Measurements from ENCODE around the gene SLC22A7.

Gene SLC22A7

DNA sequence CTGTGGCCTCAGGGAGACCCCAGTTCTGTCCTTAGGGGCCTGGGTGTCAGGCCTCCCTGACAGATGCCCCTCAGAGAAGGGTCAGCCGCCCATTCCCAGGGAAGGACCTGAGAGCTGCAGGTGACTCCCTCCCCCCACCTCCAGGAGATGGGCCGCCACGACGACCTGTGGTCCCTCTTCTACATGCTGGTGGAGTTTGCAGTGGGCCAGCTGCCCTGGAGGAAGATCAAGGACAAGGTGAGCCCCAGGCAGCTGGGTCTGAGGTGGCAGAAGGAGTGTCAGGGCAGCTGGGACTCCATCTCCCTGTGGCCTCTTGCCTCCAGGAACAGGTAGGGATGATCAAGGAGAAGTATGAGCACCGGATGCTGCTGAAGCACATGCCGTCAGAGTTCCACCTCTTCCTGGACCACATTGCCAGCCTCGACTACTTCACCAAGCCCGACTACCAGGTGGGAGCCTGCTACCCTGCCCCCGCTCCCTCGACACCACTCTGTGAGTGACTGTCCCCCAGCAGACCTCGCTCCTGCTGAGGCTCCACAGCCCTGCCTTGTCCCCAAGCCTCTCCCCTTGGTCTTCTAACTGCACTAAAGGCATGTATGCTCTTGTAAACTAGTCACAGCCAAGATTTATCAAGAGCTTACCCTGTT, 42.5 kb upstream of the SLC22A7 start:
- H4K20me1 ChIP-seq (ENCODE audit: control insufficient read depth, insufficient read depth, low read depth, low read length) = no peaks in the 10 kb centered on the region
- no peak overlapping the region for H3K27ac ChIP-seq (ENCODE audit: low read depth, low read length)
- peaks cover 12% of the 10 kb centered on the region for H3K4me1 ChIP-seq (ENCODE audit: control insufficient read depth, low read length)
- H3K27me3 ChIP-seq (ENCODE audit: control insufficient read depth, low read length) = peaks cover 17% of the 10 kb centered on the region
- H3K36me3 ChIP-seq (ENCODE audit: control insufficient read depth, low read length) = no peaks in the 10 kb centered on the region
- no peak overlapping the region for H3K4me3 ChIP-seq (ENCODE audit: low read length)
- H3K4me2 ChIP-seq (ENCODE audit: low read length) = no peak overlapping the region
- no peaks in the 10 kb centered on the region; the same call in 1 of the 2 replicates for H3F3A ChIP-seq (ENCODE audit: control insufficient read depth, insufficient read depth)
- TF ChIP-seq CTCF (IDR thresholded peaks at IDR 0.05; ENCODE audit: low read depth, low read length, poor library complexity, severe bottlenecking) (no peak), EZH2phosphoT487 (IDR thresholded peaks at IDR 0.05; ENCODE audit: borderline replicate concordance, low read length) (no peak)
- no peaks in the 10 kb centered on the region for H3K9me2 ChIP-seq (replicated peaks; ENCODE audit: control insufficient read depth, low read length)
- H3K9me3 ChIP-seq (ENCODE audit: control insufficient read depth, insufficient read depth, low read length) = no peaks in the 10 kb centered on the region
- no peaks in the 10 kb centered on the region for H3K79me2 ChIP-seq (ENCODE audit: control insufficient read depth, low read length)

- H4K20me1 ChIP-seq (ENCODE audit: control insufficient read depth, insufficient read depth, low read depth, low read length) = no peaks in the 10 kb centered on the region
- H3K36me3 ChIP-seq (ENCODE audit: control insufficient read depth, low read length) = no peaks in the 10 kb centered on the region
- TF ChIP-seq CTCF (IDR thresholded peaks at IDR 0.05; ENCODE audit: low read depth, low read length, poor library complexity, severe bottlenecking) (no peak), EZH2phosphoT487 (IDR thresholded peaks at IDR 0.05; ENCODE audit: borderline replicate concordance, low read length) (no peak)
- H3K27ac ChIP-seq (ENCODE audit: low read depth, low read length) = no peak overlapping the region
- no peaks in the 10 kb centered on the region; the same call in 1 of the 2 replicates for H3F3A ChIP-seq (ENCODE audit: control insufficient read depth, insufficient read depth)
- no peaks in the 10 kb centered on the region for H3K9me2 ChIP-seq (replicated peaks; ENCODE audit: control insufficient read depth, low read length)
- H3K4me3 ChIP-seq (ENCODE audit: low read length) = no peak overlapping the region
- no peak overlapping the region for H3K4me2 ChIP-seq (ENCODE audit: low read length)
- H3K9me3 ChIP-seq (ENCODE audit: control insufficient read depth, insufficient read depth, low read length) = no peaks in the 10 kb centered on the region
- peaks cover 12% of the 10 kb centered on the region for H3K4me1 ChIP-seq (ENCODE audit: control insufficient read depth, low read length)
- no peaks in the 10 kb centered on the region for H3K79me2 ChIP-seq (ENCODE audit: control insufficient read depth, low read length)
- peaks cover 5% of the 10 kb centered on the region for H3K27me3 ChIP-seq (ENCODE audit: control insufficient read depth, low read length)
Measured at GRCh38 chr6:43256670-43257366, 41.2 kb upstream of the SLC22A7 start.

DNA sequence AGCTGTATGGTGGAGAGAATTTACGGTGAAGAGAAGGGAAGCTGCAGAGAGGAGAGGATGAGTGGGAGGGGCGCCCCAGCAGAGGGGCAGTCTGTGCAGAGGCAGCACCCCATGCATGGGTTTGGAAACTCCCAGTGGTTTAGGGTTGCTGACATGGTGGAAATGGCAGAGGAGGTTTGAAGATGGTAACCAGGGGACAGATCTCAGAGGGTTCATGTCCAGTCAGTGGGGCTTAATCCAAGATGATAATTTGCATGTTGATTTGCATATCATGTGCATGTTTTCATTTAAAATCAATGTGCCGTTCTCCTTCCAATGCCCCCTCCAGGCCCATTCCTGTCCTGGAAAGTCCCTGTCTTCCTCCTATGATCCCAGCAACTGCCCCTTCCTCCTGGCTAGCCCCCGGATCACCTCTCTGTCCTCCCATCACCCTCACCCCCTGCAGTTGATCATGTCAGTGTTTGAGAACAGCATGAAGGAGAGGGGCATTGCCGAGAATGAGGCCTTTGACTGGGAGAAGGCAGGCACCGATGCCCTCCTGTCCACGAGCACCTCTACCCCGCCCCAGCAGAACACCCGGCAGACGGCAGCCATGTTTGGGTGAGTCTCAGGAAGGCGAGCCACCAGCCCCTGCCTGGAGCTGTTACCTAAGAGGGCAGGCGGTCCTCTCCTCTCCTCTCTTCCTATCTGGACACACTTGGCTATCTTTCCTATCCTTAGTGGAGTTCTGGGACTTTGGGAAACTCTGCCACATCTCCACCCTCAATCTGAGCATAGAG, 40.5 kb upstream of the SLC22A7 start:
- Histone ChIP-seq H3K27ac (ENCODE audit: low read depth, low read length) (no peak overlapping the region), H3K79me2 (ENCODE audit: control insufficient read depth, low read length) (no peaks in the 10 kb centered on the region), H3K36me3 (ENCODE audit: control insufficient read depth, low read length) (no peaks in the 10 kb centered on the region), H3K4me3 (ENCODE audit: low read length) (no peak overlapping the region), H3K4me1 (ENCODE audit: control insufficient read depth, low read length) (peaks cover 12% of the 10 kb centered on the region), H3K27me3 (ENCODE audit: control insufficient read depth, low read length) (peaks cover 3% of the 10 kb centered on the region; the same call in 1 of the 2 replicates), H4K20me1 (ENCODE audit: control insufficient read depth, insufficient read depth, low read depth, low read length) (no peaks in the 10 kb centered on the region), H3F3A (ENCODE audit: control insufficient read depth, insufficient read depth) (no peaks in the 10 kb centered on the region; the same call in 1 of the 2 replicates), H3K9me3 (ENCODE audit: control insufficient read depth, insufficient read depth, low read length) (no peaks in the 10 kb centered on the region), H3K9me2 (replicated peaks; ENCODE audit: control insufficient read depth, low read length) (no peaks in the 10 kb centered on the region), H3K4me2 (ENCODE audit: low read length) (no peak overlapping the region; the same call in 1 of the 2 replicates)
- no peak for TF ChIP-seq CTCF (IDR thresholded peaks at IDR 0.05; ENCODE audit: low read depth, low read length, poor library complexity, severe bottlenecking)
- TF ChIP-seq EZH2phosphoT487 (IDR thresholded peaks at IDR 0.05; ENCODE audit: borderline replicate concordance, low read length) = no peak

All from DOHH2 (cell line).